H9 (cell line): ENCODE measurements around the gene LARGE1. TPM values are rescaled to one million over a fixed set of nuclear protein-coding genes. Genes with fewer than 3 reads are reported as not detected.

Experiments used
- DNase-seq: peaks from one replicate; pipeline ENCODE4 v3.0.0-alpha.2; 2017
- H2AFZ ChIP-seq: one replicate; pipeline ENCODE4 v1.6.1; 2013; ENCODE audit warnings: mild to moderate bottlenecking, low read length, control low read depth, moderate library complexity
- H2AK5ac ChIP-seq: 2 replicates; pipeline ENCODE4 v1.6.1; 2013; ENCODE audit warnings: low read length, control low read depth, mixed read lengths; ENCODE audit not compliant: insufficient read length
- H2BK120ac ChIP-seq: one replicate; pipeline ENCODE4 v1.6.1; 2013; ENCODE audit warnings: low read depth, mild to moderate bottlenecking, low read length, control low read depth, inconsistent platforms; ENCODE audit not compliant: poor library complexity, severe bottlenecking
- H2BK12ac ChIP-seq: 2 replicates; pipeline ENCODE4 v1.6.1; 2013; ENCODE audit warnings: low read length, control low read depth, mixed read lengths, low read depth; ENCODE audit not compliant: insufficient read length
- H2BK15ac ChIP-seq: 2 replicates; pipeline ENCODE4 v1.6.1; 2013; ENCODE audit warnings: low read depth, low read length, control low read depth
- H2BK20ac ChIP-seq: one replicate; pipeline ENCODE4 v1.6.1; 2013; ENCODE audit warnings: low read depth, mild to moderate bottlenecking, low read length, control low read depth, inconsistent platforms; ENCODE audit not compliant: poor library complexity, severe bottlenecking
- H2BK5ac ChIP-seq: 2 replicates; pipeline ENCODE4 v1.6.1; 2013; ENCODE audit warnings: low read length, control low read depth, mixed read lengths; ENCODE audit not compliant: insufficient read length
- H3K14ac ChIP-seq: 2 replicates; pipeline ENCODE4 v1.6.1; 2013; ENCODE audit warnings: low read length, control low read depth; ENCODE audit not compliant: insufficient read depth
- H3K18ac ChIP-seq: 2 replicates; pipeline ENCODE4 v1.6.1; 2013; ENCODE audit warnings: low read depth, mild to moderate bottlenecking, mixed read lengths, low read length, control low read depth; ENCODE audit not compliant: insufficient read length
- H3K23ac ChIP-seq: 2 replicates; pipeline ENCODE4 v1.6.1; 2013; ENCODE audit warnings: low read length, control low read depth, mixed read lengths, low read depth; ENCODE audit not compliant: insufficient read length
- H3K23me2 ChIP-seq: 2 replicates; pipeline ENCODE4 v1.6.1; 2013; ENCODE audit warnings: low read depth, mild to moderate bottlenecking, mixed read lengths, low read length, control low read depth; ENCODE audit not compliant: insufficient read length, poor library complexity, severe bottlenecking
- H3K27ac ChIP-seq: 2 replicates; pipeline ENCODE4 v1.5.1; 2013; ENCODE audit warnings: low read length, control low read depth, mixed read lengths, low read depth; ENCODE audit not compliant: insufficient read length
- H3K27me3 ChIP-seq: 2 replicates; pipeline ENCODE4 v1.6.1; 2013; ENCODE audit warnings: low read length, control low read depth, inconsistent platforms; ENCODE audit not compliant: insufficient read depth
- H3K4ac ChIP-seq: 2 replicates; pipeline ENCODE4 v1.6.1; 2013; ENCODE audit warnings: low read depth, mild to moderate bottlenecking, control low read depth, inconsistent platforms, low read length, moderate library complexity
- H3K4me1 ChIP-seq: 2 replicates; pipeline ENCODE4 v1.6.1; 2013; ENCODE audit warnings: low read length, control low read depth, inconsistent platforms; ENCODE audit not compliant: insufficient read depth
- H3K4me2 ChIP-seq: 2 replicates; pipeline ENCODE4 v1.6.1; 2013; ENCODE audit warnings: low read length, control low read depth, mixed read lengths; ENCODE audit not compliant: insufficient read length, insufficient read depth
- H3K56ac ChIP-seq: 2 replicates; pipeline ENCODE4 v1.6.1; 2013; ENCODE audit warnings: low read depth, mild to moderate bottlenecking, mixed read lengths, low read length, control low read depth; ENCODE audit not compliant: insufficient read length
- H3K79me1 ChIP-seq: 2 replicates; pipeline ENCODE4 v1.6.1; 2013; ENCODE audit warnings: low read depth, mild to moderate bottlenecking, moderate library complexity, low read length, control low read depth, inconsistent platforms; ENCODE audit not compliant: insufficient read depth, poor library complexity, severe bottlenecking
- H3K79me2 ChIP-seq: 2 replicates; pipeline ENCODE4 v1.6.1; 2013; ENCODE audit warnings: low read length, control low read depth, inconsistent platforms; ENCODE audit not compliant: insufficient read depth
- H3K9ac ChIP-seq: 2 replicates; pipeline ENCODE4 v1.6.1; 2013; ENCODE audit warnings: low read length, control low read depth, mixed read lengths; ENCODE audit not compliant: insufficient read length; ENCODE audit errors: extremely low read depth
- H3K9me3 ChIP-seq: one replicate; pipeline ENCODE4 v1.6.1; 2013; ENCODE audit warnings: low read depth, low read length, inconsistent platforms; ENCODE audit not compliant: control insufficient read depth
- H3T11ph ChIP-seq: one replicate; pipeline ENCODE4 v1.6.1; 2013; ENCODE audit warnings: mild to moderate bottlenecking, low read length, control low read depth, inconsistent platforms
- H4K20me1 ChIP-seq: one replicate; pipeline ENCODE4 v1.6.1; 2013; ENCODE audit not compliant: control insufficient read depth, insufficient read length, insufficient read depth
- H4K5ac ChIP-seq: 2 replicates; pipeline ENCODE4 v1.6.1; 2013; ENCODE audit warnings: low read depth, mild to moderate bottlenecking, mixed read lengths, low read length, control low read depth; ENCODE audit not compliant: insufficient read length
- H4K8ac ChIP-seq: replicated peaks from 2 replicates; pipeline ENCODE4 v1.6.1; 2013; ENCODE audit warnings: low read length, control low read depth, mixed read lengths, low read depth; ENCODE audit not compliant: insufficient read length
- H4K91ac ChIP-seq: 2 replicates; pipeline ENCODE4 v1.6.1; 2013; ENCODE audit warnings: low read depth, mild to moderate bottlenecking, moderate library complexity, mixed read lengths, low read length, control low read depth; ENCODE audit not compliant: insufficient read length
- H3K27ac Mint-ChIP-seq, 3 experiments: 2 replicates in 2 of 3; 3 replicates in 1 of 3; pipeline ENCODE4 v1.8.0; 2020 to 2021; ENCODE audit warnings: mixed read lengths in 3 of 3, mild to moderate bottlenecking in 1 of 3, moderate library complexity in 1 of 3
- H3K27me3 Mint-ChIP-seq: 2 replicates; pipeline ENCODE4 v1.8.0; 2021; ENCODE audit warnings: low read depth, mild to moderate bottlenecking, moderate library complexity, mixed read lengths
- H3K36me3 Mint-ChIP-seq, 3 experiments: 2 replicates in 2 of 3; 3 replicates in 1 of 3; pipeline ENCODE4 v1.8.0; 2020 to 2021; ENCODE audit warnings: low read depth in 3 of 3, mixed read lengths in 3 of 3; ENCODE audit not compliant: insufficient read depth in 1 of 3
- H3K4me1 Mint-ChIP-seq, 2 experiments: 2 replicates each; pipeline ENCODE4 v1.8.0; 2020; ENCODE audit warnings: mixed read lengths in 2 of 2
- H3K4me3 Mint-ChIP-seq, 2 experiments: 2 replicates in 1 of 2; 3 replicates in 1 of 2; pipeline ENCODE4 v1.8.0; 2020 to 2021; ENCODE audit warnings: mild to moderate bottlenecking in 2 of 2, mixed read lengths in 2 of 2, moderate library complexity in 1 of 2
- H3K9me3 Mint-ChIP-seq, 2 experiments: 2 replicates in 1 of 2; 3 replicates in 1 of 2; pipeline ENCODE4 v1.8.0; 2020; ENCODE audit warnings: mild to moderate bottlenecking in 2 of 2, mixed read lengths in 2 of 2, moderate library complexity in 1 of 2
- WGBS: extraction: QIAGEN DNeasy Blood & Tissue Kit; methylation state at CpG from one replicate; pipeline ENCODE4 v1.1.7; 2013; ENCODE audit warnings: missing lambda C conversion rate, low lambda C conversion rate, mixed read lengths; ENCODE audit not compliant: insufficient read length; ENCODE audit errors: extremely low coverage; 5-methylcytosine and 5-hydroxymethylcytosine counted together
- total RNA-seq: library from RNA; stranded (reverse); gene quantifications from 2 replicates; pipeline ENCODE4 v1.2.1, GENCODE V29; 2021
- TF ChIP-seq, protein P1 (sequence below): fragments of 200-600 bp; sonication (generic); conservative IDR thresholded peaks from 3 replicates; pipeline ENCODE4 v1.8.0; 2021; ENCODE audit warnings: antibody characterized with exemption, mild to moderate bottlenecking

Gene LARGE1
- total RNA-seq, 1 experiment from 2014 or later: 43.5 TPM

DNA sequence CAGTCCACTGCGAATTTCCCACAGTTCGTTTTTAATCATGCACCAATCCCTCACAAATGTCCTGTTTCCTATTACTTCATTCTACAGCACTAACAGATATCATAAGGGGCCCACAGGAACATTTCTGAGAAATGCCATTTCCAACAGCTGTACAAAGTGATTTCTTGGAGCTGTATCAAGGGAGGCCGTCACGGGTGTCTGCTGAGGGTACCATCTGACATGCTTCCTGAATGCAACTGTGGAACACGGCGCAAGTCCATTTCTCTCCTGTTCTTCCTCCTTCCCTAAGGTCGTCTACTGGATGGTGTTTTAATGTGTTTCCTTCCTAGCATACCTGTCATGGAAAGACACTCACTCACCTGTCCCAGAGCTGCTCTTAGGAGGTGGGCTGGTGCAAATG, 320.7 kb downstream of the LARGE1 start:
- Histone ChIP-seq H4K91ac (no peak overlapping the region), H3K9me3 (no peaks in the 10 kb centered on the region), H3K4me1 (no peaks in the 10 kb centered on the region), H3K27ac (no peak overlapping the region), H2BK12ac (no peak overlapping the region), H3K23ac (no peak overlapping the region), H3K4ac (no peak overlapping the region), H3K56ac (no peak overlapping the region), H3T11ph (no peak overlapping the region), H2AK5ac (no peak overlapping the region), H3K79me2 (0 out of 2 replicates have a peak, but pooled peaks cover 1% of the 10 kb centered on the region), H3K14ac (no peak overlapping the region), H2BK5ac (no peak overlapping the region), H3K23me2 (no peaks in the 10 kb centered on the region), H3K4me2 (no peak overlapping the region), H4K5ac (no peak overlapping the region), H4K20me1 (peaks cover 5% of the 10 kb centered on the region), H3K79me1 (no peaks in the 10 kb centered on the region), H2BK15ac (no peak overlapping the region), H3K9ac (no peak overlapping the region), H4K8ac (no peak overlapping the region), H3K18ac (no peak overlapping the region), H2AFZ (no peak overlapping the region), H3K27me3 (no peaks in the 10 kb centered on the region), H2BK120ac (no peak overlapping the region), H2BK20ac (no peak overlapping the region)
- WGBS: no CpG with 5 or more reads among the region's 7 CpGs
- DNase-seq: no peak
- Mint-ChIP-seq H3K27me3 (peaks cover 69% of the 10 kb centered on the region), H3K4me1 (peaks cover 7 to 9% of the 10 kb centered on the region in 2 experiments; a peak in 3 of 4 replicates), H3K27ac (no peak overlapping the region), H3K36me3 (peaks cover 9 to 22% (median 13%) of the 10 kb centered on the region in 3 experiments; a peak in 6 of 7 replicates), H3K4me3 (no peak overlapping the region), H3K9me3 (no peaks in the 10 kb centered on the region)
- TF ChIP-seq, protein P1, sequence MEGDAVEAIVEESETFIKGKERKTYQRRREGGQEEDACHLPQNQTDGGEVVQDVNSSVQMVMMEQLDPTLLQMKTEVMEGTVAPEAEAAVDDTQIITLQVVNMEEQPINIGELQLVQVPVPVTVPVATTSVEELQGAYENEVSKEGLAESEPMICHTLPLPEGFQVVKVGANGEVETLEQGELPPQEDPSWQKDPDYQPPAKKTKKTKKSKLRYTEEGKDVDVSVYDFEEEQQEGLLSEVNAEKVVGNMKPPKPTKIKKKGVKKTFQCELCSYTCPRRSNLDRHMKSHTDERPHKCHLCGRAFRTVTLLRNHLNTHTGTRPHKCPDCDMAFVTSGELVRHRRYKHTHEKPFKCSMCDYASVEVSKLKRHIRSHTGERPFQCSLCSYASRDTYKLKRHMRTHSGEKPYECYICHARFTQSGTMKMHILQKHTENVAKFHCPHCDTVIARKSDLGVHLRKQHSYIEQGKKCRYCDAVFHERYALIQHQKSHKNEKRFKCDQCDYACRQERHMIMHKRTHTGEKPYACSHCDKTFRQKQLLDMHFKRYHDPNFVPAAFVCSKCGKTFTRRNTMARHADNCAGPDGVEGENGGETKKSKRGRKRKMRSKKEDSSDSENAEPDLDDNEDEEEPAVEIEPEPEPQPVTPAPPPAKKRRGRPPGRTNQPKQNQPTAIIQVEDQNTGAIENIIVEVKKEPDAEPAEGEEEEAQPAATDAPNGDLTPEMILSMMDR: no peak
